NB4 (cell line): Measurements from ENCODE around the gene EPN2.
A peak's percentile ranks its signal among the peaks of the same experiment; 100 is the strongest.
"Not testable (repeated sequence)": the region's sequence is repeated elsewhere in the genome, so short reads cannot be mapped to it uniquely, and the experiment has no call there.

Experiments
- DNase-seq: peaks from one replicate; pipeline ENCODE4 v3.0.0; 2010; ENCODE audit warnings: low read depth
- H3K4me3 ChIP-seq: one replicate; pipeline ENCODE4 v1.5.1; 2011; ENCODE audit warnings: mild to moderate bottlenecking, low read depth, low read length, moderate library complexity
- CTCF ChIP-seq: IDR thresholded peaks from one replicate; pipeline ENCODE4 v1.5.1; 2012; ENCODE audit warnings: low read depth, low read length
- MAX ChIP-seq: IDR thresholded peaks from 2 replicates; pipeline ENCODE4 v1.6.1; 2011; ENCODE audit warnings: low read depth, low read length
- MYC ChIP-seq: IDR thresholded peaks from 2 replicates; pipeline ENCODE4 v1.6.1; 2011; ENCODE audit warnings: low read depth, low read length
- POLR2A ChIP-seq: IDR thresholded peaks from 2 replicates; pipeline ENCODE4 v1.6.1; 2011; ENCODE audit warnings: mild to moderate bottlenecking; ENCODE audit not compliant: insufficient read length; ENCODE audit errors: extremely low read depth

Gene EPN2

GRCh38 chr17:19270704-19271611 is 33.8 kb downstream of the EPN2 start:
- H3K4me3 ChIP-seq, result no peak overlapping the region
- no peak for DNase-seq
- no peak for TF ChIP-seq MYC
- TF ChIP-seq POLR2A, result no peak
- no peak for TF ChIP-seq CTCF

GRCh38 chr17:19271780-19272357 is 34.7 kb downstream of the EPN2 start:
- DNase-seq, result no peak
- no peak for TF ChIP-seq MYC
- no peak for TF ChIP-seq CTCF
- no peak for TF ChIP-seq POLR2A
- TF ChIP-seq MAX, result no peak
- no peak overlapping the region for H3K4me3 ChIP-seq

DNA sequence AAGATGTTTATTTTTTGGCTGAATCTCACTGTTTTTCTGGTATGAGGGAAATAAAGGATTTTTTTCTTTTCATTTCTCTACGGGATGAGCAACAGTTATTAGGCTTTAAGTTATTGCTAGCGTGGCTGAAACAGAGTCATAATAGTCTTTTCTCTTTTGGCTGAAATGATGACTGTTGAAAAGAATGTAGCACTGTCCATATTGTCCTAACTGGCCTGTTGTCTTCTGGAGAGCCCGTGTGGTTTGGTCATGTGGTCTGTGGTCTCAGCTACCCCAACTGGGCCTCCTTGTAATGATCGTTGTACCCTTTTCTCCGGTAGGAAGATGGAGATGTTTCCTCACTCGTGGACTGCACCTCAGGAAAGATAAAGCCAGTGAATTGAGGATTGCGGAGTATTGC is 36.6 kb downstream of the EPN2 start:
- 0 out of 2 replicates have a peak, but pooled peaks have one; percentile 6 for TF ChIP-seq MAX
- no peak for TF ChIP-seq CTCF
- no peak overlapping the region for H3K4me3 ChIP-seq
- peak; percentile 57 for DNase-seq

GRCh38 chr17:19274893-19275292 is 37.7 kb downstream of the EPN2 start:
- TF ChIP-seq POLR2A, result no peak
- TF ChIP-seq CTCF, result no peak
- no peak for TF ChIP-seq MAX
- no peak for TF ChIP-seq MYC
- peak; percentile 59 for DNase-seq
- H3K4me3 ChIP-seq, result no peak overlapping the region

- no peak overlapping the region for H3K4me3 ChIP-seq
- no peak for DNase-seq
- no peak for TF ChIP-seq POLR2A
- no peak for TF ChIP-seq CTCF
- no peak for TF ChIP-seq MAX
- TF ChIP-seq MYC, result no peak
These were observed 38.4 kb downstream of the EPN2 start for GRCh38 chr17:19275457-19276127.

- not testable (repeated sequence) for DNase-seq, H3K4me3 ChIP-seq
These were observed 41.1 kb downstream of the EPN2 start for GRCh38 chr17:19278284-19278683.
